ENCODE results near the gene DCDC1.

Gene DCDC1

GRCh38 chr11:30823119-30823518, 546.4 kb downstream of the DCDC1 start:
- no peak for DNase-seq

DNA sequence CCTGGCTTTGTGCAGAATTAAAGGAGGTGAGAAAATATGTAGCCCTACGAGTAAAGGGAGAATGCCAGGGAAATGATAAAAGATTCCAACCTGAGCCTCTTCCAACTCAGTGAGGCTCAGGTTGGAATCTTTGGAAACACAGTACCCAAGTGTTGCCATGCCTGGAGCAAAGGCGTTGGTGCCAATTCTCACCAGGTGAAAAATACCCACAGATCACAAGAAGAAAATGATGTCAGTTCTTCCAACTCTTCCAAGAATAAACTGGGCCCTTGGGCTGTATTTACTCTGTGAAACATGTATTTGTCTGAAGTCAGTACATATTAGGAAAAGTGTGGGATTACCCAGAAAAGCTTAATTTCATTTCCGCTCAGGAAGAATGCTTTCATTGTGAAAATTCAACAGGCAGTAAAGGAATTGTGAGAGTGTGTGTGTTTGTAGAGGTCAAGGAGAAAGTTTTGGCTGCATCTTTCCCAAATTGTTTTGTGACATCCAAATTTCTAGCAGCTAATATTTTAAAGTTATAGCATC, 548.0 kb downstream of the DCDC1 start:
- no peak for DNase-seq

DNA sequence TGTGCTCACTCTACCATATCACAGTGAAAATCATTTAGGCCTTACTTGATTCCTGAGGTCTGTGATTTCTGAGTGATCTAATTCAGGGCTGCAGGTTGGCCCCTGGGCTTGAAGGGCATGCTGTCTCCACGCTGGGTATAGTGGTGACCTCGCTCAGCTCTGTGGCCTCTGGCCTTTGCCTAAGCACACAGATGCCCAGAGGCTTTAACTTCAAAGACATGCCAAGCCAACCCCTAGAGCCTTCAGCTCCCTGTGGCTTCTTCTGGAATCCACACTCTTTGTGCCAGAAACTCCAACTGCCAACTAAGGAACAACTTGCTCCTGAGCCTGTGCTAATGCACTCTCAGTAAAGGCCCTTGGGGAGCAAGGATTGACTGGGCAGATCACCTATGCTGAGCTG, 550.8 kb downstream of the DCDC1 start:
- no peak for DNase-seq

GRCh38 chr11:30816959-30817880, 552.3 kb downstream of the DCDC1 start:
- DNase-seq = no peak

DNA sequence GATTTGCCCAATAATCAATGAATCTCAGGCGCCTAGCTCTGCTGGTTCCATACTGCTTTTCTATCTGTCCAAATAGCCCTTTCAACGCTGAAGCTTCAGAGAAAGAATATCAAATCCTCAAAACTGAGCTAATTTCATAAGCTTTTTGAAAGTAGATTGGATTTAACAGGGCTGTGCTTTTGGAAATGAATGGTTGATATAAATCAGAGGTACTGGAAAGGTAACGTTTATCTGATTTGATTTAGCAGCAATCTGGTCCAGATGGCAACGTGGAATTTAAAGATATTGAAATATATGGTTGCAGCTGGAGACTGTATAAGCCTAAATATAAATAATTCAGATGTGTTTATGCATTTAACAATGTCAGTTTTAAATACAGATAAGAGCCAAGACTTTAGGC, 553.9 kb downstream of the DCDC1 start:
- DNase-seq = no peak

DNA sequence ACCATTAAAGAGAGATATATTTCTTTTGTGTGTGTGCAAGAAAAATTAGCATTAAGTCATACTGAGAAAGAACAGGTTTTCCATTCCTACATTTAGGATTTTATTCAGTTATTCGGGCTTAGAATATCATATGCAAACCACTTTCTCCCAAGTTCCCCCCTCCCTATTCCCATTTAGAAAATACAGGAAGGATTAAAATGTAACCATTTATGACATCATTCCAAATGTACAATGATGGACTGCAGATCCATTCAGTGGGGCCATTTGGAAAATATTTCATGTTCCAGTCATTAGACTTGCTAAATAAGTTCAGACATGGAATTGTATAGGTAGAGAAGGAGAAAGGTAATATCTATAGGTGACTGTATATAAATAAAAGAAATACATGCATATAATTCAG, 554.8 kb downstream of the DCDC1 start:
- no peak for DNase-seq
